MG63 (cell line): ENCODE results near the gene ITGA6. TPM values are rescaled to one million over a fixed set of nuclear protein-coding genes. Genes with fewer than 3 reads are reported as not detected.

Experiments
- DNase-seq: peaks from one replicate; pipeline ENCODE4 v3.0.0-alpha.2; 2020
- H3K27me3 ChIP-seq: fragments of 250-450 bp; sonication (Bioruptor Pico); 2 replicates; pipeline ENCODE4 v1.5.1; 2020; ENCODE audit warnings: mild to moderate bottlenecking, moderate library complexity
- H3K36me3 ChIP-seq: fragments of 250-450 bp; sonication (Bioruptor Pico); 2 replicates; pipeline ENCODE4 v1.5.1; 2020; ENCODE audit warnings: mild to moderate bottlenecking, moderate library complexity
- H3K4me3 ChIP-seq: fragments of 250-450 bp; sonication (Bioruptor Pico); 2 replicates; pipeline ENCODE4 v1.5.1; 2020; ENCODE audit warnings: mild to moderate bottlenecking, moderate library complexity
- H3K9me3 ChIP-seq: fragments of 250-450 bp; sonication (Bioruptor Pico); 2 replicates; pipeline ENCODE4 v1.5.1; 2020; ENCODE audit warnings: mild to moderate bottlenecking, moderate library complexity
- total RNA-seq: library from RNA; depleted of rRNA; stranded (reverse); fragments of >200 nt; shearing (Covaris generic); gene quantifications from 2 replicates; pipeline ENCODE4 v1.2.3, GENCODE V29; 2014; ENCODE audit warnings: low replicate concordance

The ITGA6 gene
- total RNA-seq, 1 experiment from 2014 or later: 4.3 TPM

DNA sequence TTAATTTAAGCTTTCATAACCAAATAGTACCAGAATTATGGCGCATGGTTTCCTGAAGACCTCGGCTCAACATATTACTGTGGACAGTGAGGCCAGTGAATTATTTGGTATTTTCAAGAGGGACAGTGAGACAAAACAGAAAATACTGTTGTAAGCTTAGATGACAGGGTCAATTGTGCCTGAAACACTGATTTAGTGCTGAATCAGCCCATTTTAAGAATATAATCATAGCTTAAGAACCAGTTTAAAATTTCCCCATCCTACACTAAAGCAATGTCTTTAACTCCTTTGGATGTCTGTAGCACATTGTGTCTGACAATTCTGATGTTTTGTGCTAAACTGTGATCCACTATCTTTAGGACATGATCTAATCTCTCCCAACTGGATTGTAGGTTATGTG, 4.6 kb downstream of the ITGA6 start:
- no peak for DNase-seq
- Histone ChIP-seq H3K4me3 (no peak overlapping the region), H3K27me3 (no peaks in the 10 kb centered on the region), H3K9me3 (no peaks in the 10 kb centered on the region), H3K36me3 (no peaks in the 10 kb centered on the region)

DNA sequence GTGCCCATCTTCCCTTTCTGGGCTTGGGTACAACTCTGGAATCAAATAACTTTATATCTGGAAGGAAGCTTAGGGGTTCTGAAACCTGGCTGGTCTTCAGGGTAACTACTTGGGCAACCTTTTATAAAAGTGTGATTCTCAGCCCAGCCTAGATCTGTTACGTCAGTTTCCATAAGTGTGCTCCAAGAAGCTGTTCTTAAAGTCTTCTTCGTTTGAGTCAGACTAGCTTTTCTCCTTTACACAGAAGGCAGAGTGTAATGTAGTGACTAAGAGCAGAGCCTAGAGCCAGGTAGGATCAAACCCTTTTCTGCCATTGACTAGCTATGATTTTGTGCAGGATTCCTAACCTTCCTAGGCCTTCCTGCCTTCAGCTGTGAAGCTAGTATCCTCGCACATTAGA, 5.8 kb downstream of the ITGA6 start:
- no peak overlapping the region for H3K4me3 ChIP-seq

GRCh38 chr2:172434821-172435605, 7.6 kb downstream of the ITGA6 start:
- Histone ChIP-seq H3K4me3 (no peak overlapping the region), H3K36me3 (no peaks in the 10 kb centered on the region), H3K9me3 (no peaks in the 10 kb centered on the region), H3K27me3 (no peaks in the 10 kb centered on the region)
- DNase-seq: no peak

More for the DNA sequence above, 5.8 kb downstream of the ITGA6 start:
- H3K36me3 ChIP-seq: no peaks in the 10 kb centered on the region
- DNase-seq: no peak
- H3K27me3 ChIP-seq: no peaks in the 10 kb centered on the region
- no peaks in the 10 kb centered on the region for H3K9me3 ChIP-seq

DNA sequence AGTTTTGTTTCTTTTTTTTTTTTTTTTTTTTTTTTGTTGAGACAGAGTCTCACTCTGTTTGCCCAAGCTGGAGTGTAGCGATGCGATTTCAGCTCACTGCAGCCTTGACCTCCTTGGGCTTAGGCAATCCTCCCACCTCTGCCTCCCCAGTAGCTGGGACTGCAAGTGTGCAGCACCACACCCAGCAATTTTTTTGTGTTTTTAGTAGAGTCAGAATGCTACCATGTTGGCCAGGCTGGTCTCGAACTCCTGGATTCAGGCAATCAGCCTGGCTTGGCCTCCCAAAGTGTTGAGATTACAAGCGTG, 8.2 kb downstream of the ITGA6 start:
- no peak for DNase-seq
- no peaks in the 10 kb centered on the region for H3K36me3 ChIP-seq
- H3K4me3 ChIP-seq: no peak overlapping the region
- no peaks in the 10 kb centered on the region for H3K27me3 ChIP-seq
- no peaks in the 10 kb centered on the region for H3K9me3 ChIP-seq

DNA sequence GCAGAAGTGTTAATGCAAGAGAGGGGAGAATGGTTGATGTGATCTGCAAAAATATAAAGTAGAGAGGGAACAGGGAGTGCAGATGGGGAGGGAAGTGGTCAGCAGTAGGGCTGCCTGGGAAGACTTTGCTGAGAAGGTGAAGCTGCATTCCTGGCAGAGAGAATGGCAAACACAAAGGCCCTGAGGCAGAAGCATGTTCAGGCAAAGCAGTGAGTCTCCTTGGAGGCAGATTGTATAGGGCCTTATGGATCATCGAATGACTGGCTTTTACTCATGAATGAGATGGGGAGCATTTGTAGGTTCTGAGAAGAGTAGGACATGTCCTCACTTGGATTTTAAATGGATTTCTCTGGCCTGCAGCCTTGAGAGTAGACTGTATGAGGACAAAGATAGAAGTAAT, 9.5 kb downstream of the ITGA6 start:
- Histone ChIP-seq H3K27me3 (no peaks in the 10 kb centered on the region), H3K36me3 (no peaks in the 10 kb centered on the region), H3K4me3 (no peak overlapping the region), H3K9me3 (no peaks in the 10 kb centered on the region)
- DNase-seq: no peak

- Histone ChIP-seq H3K9me3 (no peaks in the 10 kb centered on the region), H3K27me3 (no peaks in the 10 kb centered on the region), H3K36me3 (no peaks in the 10 kb centered on the region), H3K4me3 (no peak overlapping the region)
- DNase-seq: no peak
These were observed 10.3 kb downstream of the ITGA6 start for GRCh38 chr2:172437419-172438341.

DNA sequence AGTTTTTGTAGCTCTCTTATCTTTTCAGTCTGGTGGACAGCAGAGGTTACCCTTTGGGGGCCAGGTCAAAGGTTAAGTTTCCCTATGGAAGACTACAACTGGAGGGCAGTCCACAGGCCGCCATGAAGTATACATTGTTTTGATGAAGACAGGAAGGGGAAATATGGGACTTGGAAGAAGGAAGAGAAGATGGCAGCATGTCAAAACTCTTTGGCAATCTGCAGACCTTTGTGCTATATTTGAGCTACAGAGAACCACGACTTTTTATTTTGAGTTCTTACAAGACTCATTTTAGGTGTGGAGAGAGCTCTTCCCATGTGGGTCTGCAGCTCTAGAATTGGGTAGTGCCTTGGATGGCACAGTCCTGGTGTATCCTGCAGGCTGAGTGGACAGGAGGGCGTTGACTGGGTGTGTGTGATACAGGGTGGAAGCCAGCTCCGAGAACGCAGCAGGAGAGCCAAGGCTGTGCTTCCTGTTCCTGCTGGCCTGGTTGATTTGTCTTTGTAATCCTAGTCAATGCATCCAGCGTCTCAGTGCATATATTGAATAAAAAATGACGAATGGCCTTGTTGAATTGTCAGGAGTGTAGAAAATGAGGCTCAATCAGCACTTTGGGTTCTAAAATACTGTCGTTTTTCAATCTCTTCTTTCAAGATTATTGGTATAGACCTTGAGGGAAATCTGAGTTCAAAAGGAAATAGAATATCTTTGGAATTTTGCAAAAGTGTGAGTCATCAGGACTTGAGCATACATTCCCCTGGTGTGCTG, 11.5 kb downstream of the ITGA6 start:
- Histone ChIP-seq H3K36me3 (no peaks in the 10 kb centered on the region), H3K9me3 (no peaks in the 10 kb centered on the region), H3K4me3 (no peak overlapping the region), H3K27me3 (no peaks in the 10 kb centered on the region)
- peak; percentile 41 for DNase-seq

GRCh38 chr2:172439509-172439860, 12.1 kb downstream of the ITGA6 start:
- H3K27me3 ChIP-seq: no peaks in the 10 kb centered on the region
- no peaks in the 10 kb centered on the region for H3K36me3 ChIP-seq
- no peak overlapping the region for H3K4me3 ChIP-seq
- DNase-seq: no peak
- no peaks in the 10 kb centered on the region for H3K9me3 ChIP-seq

DNA sequence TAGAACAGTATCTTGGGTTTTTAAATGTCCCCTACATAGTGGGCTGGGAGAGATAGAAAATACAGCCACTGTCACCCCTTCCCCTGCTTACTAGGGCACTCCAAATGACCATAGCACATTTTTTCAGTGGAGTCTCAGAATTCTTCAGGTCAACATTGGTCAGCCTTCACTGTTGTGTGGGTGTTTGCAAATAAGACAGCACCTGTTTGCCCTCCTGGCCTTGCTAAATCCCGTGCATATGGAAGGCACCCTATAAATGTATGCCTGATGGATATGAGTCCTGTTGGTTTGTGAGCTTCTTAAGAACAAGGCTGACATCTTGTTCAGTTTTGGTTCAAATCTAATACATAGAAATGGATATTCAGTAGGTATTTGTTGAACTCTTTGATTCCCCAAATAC, 12.5 kb downstream of the ITGA6 start:
- H3K36me3 ChIP-seq: no peaks in the 10 kb centered on the region
- H3K9me3 ChIP-seq: no peaks in the 10 kb centered on the region
- H3K4me3 ChIP-seq: no peak overlapping the region
- no peak for DNase-seq
- H3K27me3 ChIP-seq: no peaks in the 10 kb centered on the region

- no peak for DNase-seq
- no peak overlapping the region for H3K4me3 ChIP-seq
- H3K36me3 ChIP-seq: no peaks in the 10 kb centered on the region
- H3K9me3 ChIP-seq: no peaks in the 10 kb centered on the region
- H3K27me3 ChIP-seq: no peaks in the 10 kb centered on the region
These were observed 13.4 kb downstream of the ITGA6 start for GRCh38 chr2:172440795-172441194.

GRCh38 chr2:172442072-172442895, 14.9 kb downstream of the ITGA6 start:
- DNase-seq: peak; percentile 92
- Histone ChIP-seq H3K9me3 (no peaks in the 10 kb centered on the region), H3K36me3 (no peaks in the 10 kb centered on the region), H3K4me3 (no peak overlapping the region), H3K27me3 (no peaks in the 10 kb centered on the region)

DNA sequence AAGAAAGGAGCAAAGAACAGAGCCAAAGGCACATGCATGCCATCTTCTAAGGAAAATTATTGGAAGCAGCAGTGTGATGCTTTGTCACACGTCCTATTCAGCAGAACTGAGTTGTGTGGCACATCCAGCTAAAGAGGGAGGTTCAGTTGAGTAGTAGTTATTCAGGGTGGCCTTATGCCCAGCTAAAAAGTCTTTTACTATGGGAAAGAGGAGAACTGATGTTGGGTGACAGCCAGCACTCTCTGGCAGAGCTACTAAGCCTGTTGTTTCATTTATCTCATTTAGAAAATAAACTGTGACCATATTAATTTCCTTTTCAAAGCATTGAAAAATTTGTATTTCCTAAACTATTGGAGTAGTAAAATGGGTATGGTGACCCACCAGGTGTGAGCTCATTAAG, 18.5 kb downstream of the ITGA6 start:
- Histone ChIP-seq H3K36me3 (no peaks in the 10 kb centered on the region), H3K9me3 (no peaks in the 10 kb centered on the region), H3K27me3 (no peaks in the 10 kb centered on the region), H3K4me3 (no peak overlapping the region)
- peak; percentile 63 for DNase-seq

- no peaks in the 10 kb centered on the region for H3K9me3 ChIP-seq
These were observed 19.2 kb downstream of the ITGA6 start for GRCh38 chr2:172446474-172447063.

DNA sequence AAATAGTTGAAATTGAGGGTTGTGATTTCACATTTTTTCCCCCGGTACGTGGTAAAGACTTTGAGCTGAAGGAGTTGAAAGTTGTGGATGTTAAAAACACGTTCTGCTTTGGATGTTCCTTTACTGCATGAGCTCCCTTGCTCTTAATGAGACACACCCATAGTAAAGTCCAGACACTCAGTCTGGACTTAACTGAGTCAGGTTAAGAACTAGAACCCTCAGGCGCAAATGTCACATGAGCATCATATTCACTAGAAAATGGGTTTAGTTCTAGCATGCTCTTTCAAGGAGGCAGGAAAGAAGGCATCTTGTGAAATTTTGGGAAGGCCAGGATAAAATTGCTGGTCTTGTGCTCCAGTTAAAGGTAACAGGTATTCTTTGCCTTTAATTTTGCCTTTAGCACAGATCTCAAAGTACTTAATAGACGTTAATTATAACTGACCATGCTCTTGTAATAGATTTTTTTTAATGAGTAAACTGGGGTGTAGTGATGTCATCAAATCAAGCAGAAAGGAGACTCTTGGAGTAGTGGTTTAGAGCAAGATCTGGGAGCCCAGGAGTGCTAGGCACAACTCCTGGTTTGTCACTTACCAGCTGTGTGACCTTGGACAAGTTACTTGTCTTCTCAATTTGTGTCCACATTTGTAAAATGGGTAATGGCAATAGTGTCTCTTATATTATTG, 20.6 kb downstream of the ITGA6 start:
- no peaks in the 10 kb centered on the region for H3K36me3 ChIP-seq
- H3K4me3 ChIP-seq: no peak overlapping the region
- no peak for DNase-seq
- H3K9me3 ChIP-seq: no peaks in the 10 kb centered on the region
- H3K27me3 ChIP-seq: no peaks in the 10 kb centered on the region

More at GRCh38 chr2:172446474-172447063, 19.2 kb downstream of the ITGA6 start:
- H3K4me3 ChIP-seq: no peak overlapping the region
- H3K36me3 ChIP-seq: no peaks in the 10 kb centered on the region
- no peak for DNase-seq
- H3K27me3 ChIP-seq: no peaks in the 10 kb centered on the region

DNA sequence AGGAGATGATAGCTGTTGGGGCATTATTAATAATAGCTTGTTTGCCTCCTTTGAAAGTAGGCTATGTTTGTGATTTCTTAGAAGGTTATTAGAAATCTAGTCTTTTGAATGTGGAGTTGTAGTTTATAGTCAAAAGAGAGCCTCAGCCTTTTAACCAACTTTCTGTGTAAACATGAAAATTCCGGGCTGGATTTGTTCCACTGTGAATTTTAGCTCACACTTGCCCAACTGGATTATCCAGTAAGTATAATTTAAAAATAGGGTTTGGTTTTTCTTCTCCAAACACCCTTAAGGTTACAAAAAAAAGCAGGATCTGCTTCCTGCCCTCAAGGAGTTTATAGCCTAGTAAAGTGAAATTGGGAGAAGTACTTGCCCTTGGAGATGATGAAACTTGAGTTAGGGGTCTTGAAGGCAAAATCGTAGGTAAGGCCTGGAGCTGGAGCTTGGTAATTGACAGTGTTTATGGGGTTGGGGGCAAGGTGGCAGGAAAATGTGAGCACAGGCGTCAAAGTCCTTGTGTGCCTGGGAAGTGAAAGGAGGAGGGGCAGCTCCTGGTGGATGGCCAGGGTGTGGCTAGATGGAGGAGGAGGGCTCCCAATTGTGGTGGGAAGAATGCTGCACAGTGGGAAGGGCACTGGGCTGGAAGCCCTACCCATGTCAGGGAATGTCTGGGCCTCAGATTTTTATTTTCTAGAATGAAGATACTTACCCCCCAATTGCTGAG, 21.3 kb downstream of the ITGA6 start:
- no peaks in the 10 kb centered on the region for H3K36me3 ChIP-seq
- no peak overlapping the region for H3K4me3 ChIP-seq
- DNase-seq: no peak
- H3K27me3 ChIP-seq: no peaks in the 10 kb centered on the region
- H3K9me3 ChIP-seq: no peaks in the 10 kb centered on the region
